Peyer's patch (tissue), 4 donors: ENCODE data around the gene CPD.

Experiments
- POLR2A ChIP-seq, 2 donors: fragments of 450-650 bp; IDR thresholded peaks; one replicate each; pipeline ENCODE4 v1.5.1; 2017; ENCODE audit warnings: antibody characterized with exemption in 2 of 2, mild to moderate bottlenecking in 2 of 2, moderate library complexity in 2 of 2
- TF ChIP-seq, protein P1 (sequence below), 6 experiments: fragments of 450-650 bp in 4 of 6; fragments of 200-600 bp in 2 of 6; sonication (generic) in 1 of 6; IDR thresholded peaks; one replicate each; pipeline ENCODE4 v1.5.1; 2017 to 2019; ENCODE audit warnings: antibody characterized with exemption in 6 of 6, mild to moderate bottlenecking in 3 of 6, moderate library complexity in 1 of 6

DNA sequence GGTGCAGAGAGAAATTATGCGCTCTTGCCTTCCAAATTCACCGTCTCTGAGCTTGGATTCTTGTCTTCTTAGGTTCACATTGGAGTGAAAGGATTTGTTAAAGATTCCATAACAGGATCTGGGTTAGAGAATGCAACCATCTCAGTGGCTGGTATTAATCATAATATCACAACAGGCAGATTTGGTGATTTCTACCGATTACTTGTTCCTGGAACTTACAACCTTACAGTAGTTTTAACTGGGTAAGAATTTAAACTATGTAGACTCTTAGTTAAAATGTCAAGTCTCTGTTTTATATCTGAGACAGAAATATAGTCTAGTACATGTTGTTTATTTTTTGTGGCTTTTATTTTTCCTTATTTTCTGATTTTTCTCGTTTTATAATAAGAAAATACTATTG lies 42.9 kb downstream of the CPD start:
- TF ChIP-seq, protein P1, sequence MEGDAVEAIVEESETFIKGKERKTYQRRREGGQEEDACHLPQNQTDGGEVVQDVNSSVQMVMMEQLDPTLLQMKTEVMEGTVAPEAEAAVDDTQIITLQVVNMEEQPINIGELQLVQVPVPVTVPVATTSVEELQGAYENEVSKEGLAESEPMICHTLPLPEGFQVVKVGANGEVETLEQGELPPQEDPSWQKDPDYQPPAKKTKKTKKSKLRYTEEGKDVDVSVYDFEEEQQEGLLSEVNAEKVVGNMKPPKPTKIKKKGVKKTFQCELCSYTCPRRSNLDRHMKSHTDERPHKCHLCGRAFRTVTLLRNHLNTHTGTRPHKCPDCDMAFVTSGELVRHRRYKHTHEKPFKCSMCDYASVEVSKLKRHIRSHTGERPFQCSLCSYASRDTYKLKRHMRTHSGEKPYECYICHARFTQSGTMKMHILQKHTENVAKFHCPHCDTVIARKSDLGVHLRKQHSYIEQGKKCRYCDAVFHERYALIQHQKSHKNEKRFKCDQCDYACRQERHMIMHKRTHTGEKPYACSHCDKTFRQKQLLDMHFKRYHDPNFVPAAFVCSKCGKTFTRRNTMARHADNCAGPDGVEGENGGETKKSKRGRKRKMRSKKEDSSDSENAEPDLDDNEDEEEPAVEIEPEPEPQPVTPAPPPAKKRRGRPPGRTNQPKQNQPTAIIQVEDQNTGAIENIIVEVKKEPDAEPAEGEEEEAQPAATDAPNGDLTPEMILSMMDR (IDR thresholded peaks at IDR 0.05) = no peak
- TF ChIP-seq POLR2A (IDR thresholded peaks at IDR 0.05) = no peak
